ENCODE results near the gene VPS37B. TPM values are rescaled to one million over a fixed set of nuclear protein-coding genes. Genes with fewer than 3 reads are reported as not detected.

Gene VPS37B
- total and polyA plus RNA-seq, 12 donors = 16.4 to 33.2 (median 19.8) TPM

- ATAC-seq (no peak), DNase-seq (no peak)
- intact Hi-C loops (cut with DNase I) = loop anchor here in 8 of 10 donors (2.0 to 10.0 kb wide), 6 partner anchors 34 to 374 kb away; partner anchors contain the start of genes MPHOSPH9 (in 4 of the 8), MTRFR (in 4 of the 8) and VPS37B (in 1 of the 8)
- Histone ChIP-seq H3K9me3 (no peaks in the 10 kb centered on the region), H3K36me3 (peaks cover 0 to 67% (median 12%) of the 10 kb centered on the region in 9 donors), H3K27ac (peak overlapping the region in 6 of 10 donors; percentile 1 to 69 (median 40)), H3K4me3 (no peak overlapping the region), H3K27me3 (no peaks in the 10 kb centered on the region), H3K4me1 (peaks cover 15 to 79% (median 67%) of the 10 kb centered on the region in 9 donors)
- no peak for TF ChIP-seq CTCF (IDR thresholded peaks at IDR 0.05)
- 54 to 58% methylated on average over 11 to 12 of the region's 12 CpGs for WGBS, 2 donors
Observed at GRCh38 chr12:122862872-122863701, 32.8 kb downstream of the VPS37B start.

GRCh38 chr12:122862110-122862634, 33.8 kb downstream of the VPS37B start:
- Histone ChIP-seq H3K27me3 (no peaks in the 10 kb centered on the region), H3K4me1 (peaks cover 11 to 70% (median 61%) of the 10 kb centered on the region in 9 donors), H3K36me3 (peaks cover 0 to 64% (median 9%) of the 10 kb centered on the region in 9 donors), H3K27ac (peak overlapping the region in 8 of 10 donors; percentile 43 to 76 (median 54)), H3K9me3 (no peaks in the 10 kb centered on the region), H3K4me3 (no peak overlapping the region)
- intact Hi-C loops (cut with DNase I) = loop anchor here in 8 of 10 donors (2.0 to 10.0 kb wide), 6 partner anchors 35 to 375 kb away; partner anchors contain the start of genes MPHOSPH9 (in 4 of the 8), MTRFR (in 4 of the 8) and VPS37B (in 1 of the 8)
- ATAC-seq (no peak), DNase-seq (no peak)
- TF ChIP-seq CTCF (IDR thresholded peaks at IDR 0.05) = no peak
- WGBS, 2 donors = 43 to 61% methylated on average over 20 of the region's 20 CpGs

DNA sequence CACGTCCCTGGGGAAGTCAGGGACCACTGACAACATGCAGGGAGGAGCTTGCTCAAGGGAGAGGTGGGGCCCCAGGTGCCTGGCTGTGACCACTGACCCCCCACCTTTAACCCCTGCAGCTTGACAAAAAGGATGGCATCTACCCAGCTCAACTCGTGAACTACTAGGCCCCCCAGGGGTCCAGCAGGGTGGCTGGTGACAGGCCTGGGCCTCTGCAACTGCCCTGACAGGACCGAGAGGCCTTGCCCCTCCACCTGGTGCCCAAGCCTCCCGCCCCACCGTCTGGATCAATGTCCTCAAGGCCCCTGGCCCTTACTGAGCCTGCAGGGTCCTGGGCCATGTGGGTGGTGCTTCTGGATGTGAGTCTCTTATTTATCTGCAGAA, 34.3 kb downstream of the VPS37B start:
- intact Hi-C loops (cut with DNase I) = loop anchor here in 8 of 10 donors (2.0 to 10.0 kb wide), 7 partner anchors 36 to 376 kb away; partner anchors contain the start of genes MPHOSPH9 (in 4 of the 8), MTRFR (in 4 of the 8) and VPS37B (in 1 of the 8)
- 75 to 77% methylated on average over 5 of the region's 5 CpGs for WGBS, 2 donors

More for the DNA sequence above, 34.3 kb downstream of the VPS37B start:
- Histone ChIP-seq H3K4me1 (peaks cover 8 to 64% (median 56%) of the 10 kb centered on the region in 9 donors), H3K27me3 (no peaks in the 10 kb centered on the region), H3K27ac (peak overlapping the region in 7 of 10 donors; percentile 43 to 76 (median 63)), H3K4me3 (no peak overlapping the region), H3K9me3 (no peaks in the 10 kb centered on the region), H3K36me3 (peaks cover 0 to 63% (median 4%) of the 10 kb centered on the region in 9 donors)
- ATAC-seq (no peak), DNase-seq (no peak)
- TF ChIP-seq CTCF (IDR thresholded peaks at IDR 0.05) = no peak

All from heart right ventricle (tissue), 16 donors.